Thoracic aorta (tissue), 2 donors: ENCODE results near the gene IL17REL. TPM values are rescaled to one million over a fixed set of nuclear protein-coding genes. Genes with fewer than 3 reads are reported as not detected.

ENCODE experiments used
- ATAC-seq: fragments of 150-250 bp; one replicate; pipeline ENCODE4 v1.8.0; 2017; ENCODE audit warnings: low read depth; ENCODE audit not compliant: insufficient number of reproducible peaks, low FRiP score
- DNase-seq: peaks from one replicate; pipeline ENCODE4 v3.0.0-alpha.2; 2020; ENCODE audit warnings: low spot score
- H3K27ac ChIP-seq, 2 donors: fragments of 200-600 bp; sonication (generic); 1 replicate in 1 of 2; 2 replicates in 1 of 2; pipeline ENCODE4 v1.5.1; 2016; ENCODE audit warnings: mild to moderate bottlenecking in 2 of 2, moderate library complexity in 2 of 2
- H3K27me3 ChIP-seq: fragments of 200-600 bp; sonication (generic); replicated peaks from 2 replicates; pipeline ENCODE4 v1.6.0; 2016; ENCODE audit warnings: mild to moderate bottlenecking; ENCODE audit not compliant: insufficient read depth
- H3K36me3 ChIP-seq: fragments of 200-600 bp; sonication (generic); one replicate; pipeline ENCODE4 v1.5.1; 2016
- H3K4me1 ChIP-seq, 2 donors: fragments of 200-600 bp; sonication (generic); 1 replicate in 1 of 2; 2 replicates in 1 of 2; pipeline versions ENCODE4 v1.5.1 to v1.6.0; 2016; ENCODE audit warnings: low read depth in 2 of 2, mild to moderate bottlenecking in 1 of 2; ENCODE audit not compliant: control insufficient read depth in 1 of 2
- H3K4me3 ChIP-seq: fragments of 200-600 bp; sonication (generic); 2 replicates; pipeline ENCODE4 v1.5.1; 2016; ENCODE audit warnings: mild to moderate bottlenecking
- H3K9me3 ChIP-seq: fragments of 200-600 bp; sonication (generic); 2 replicates; pipeline ENCODE4 v1.5.1; 2016
- total RNA-seq, 2 donors: library from RNA; depleted of rRNA; stranded (reverse); fragments of >200 nt; gene quantifications; one replicate each; pipeline versions ENCODE4 v1.1.0 to v1.2.3, GENCODE V29; 2016
- TF ChIP-seq, protein P1 (sequence below): fragments of 200-600 bp; sonication (generic); IDR thresholded peaks from one replicate; pipeline ENCODE4 v1.5.1; 2019; ENCODE audit warnings: antibody characterized with exemption

The IL17REL gene
- total RNA-seq, 2 donors from 2014 or later = not detected

GRCh38 chr22:50009765-50010675 lies 2.5 kb downstream of the IL17REL start:
- TF ChIP-seq, protein P1, sequence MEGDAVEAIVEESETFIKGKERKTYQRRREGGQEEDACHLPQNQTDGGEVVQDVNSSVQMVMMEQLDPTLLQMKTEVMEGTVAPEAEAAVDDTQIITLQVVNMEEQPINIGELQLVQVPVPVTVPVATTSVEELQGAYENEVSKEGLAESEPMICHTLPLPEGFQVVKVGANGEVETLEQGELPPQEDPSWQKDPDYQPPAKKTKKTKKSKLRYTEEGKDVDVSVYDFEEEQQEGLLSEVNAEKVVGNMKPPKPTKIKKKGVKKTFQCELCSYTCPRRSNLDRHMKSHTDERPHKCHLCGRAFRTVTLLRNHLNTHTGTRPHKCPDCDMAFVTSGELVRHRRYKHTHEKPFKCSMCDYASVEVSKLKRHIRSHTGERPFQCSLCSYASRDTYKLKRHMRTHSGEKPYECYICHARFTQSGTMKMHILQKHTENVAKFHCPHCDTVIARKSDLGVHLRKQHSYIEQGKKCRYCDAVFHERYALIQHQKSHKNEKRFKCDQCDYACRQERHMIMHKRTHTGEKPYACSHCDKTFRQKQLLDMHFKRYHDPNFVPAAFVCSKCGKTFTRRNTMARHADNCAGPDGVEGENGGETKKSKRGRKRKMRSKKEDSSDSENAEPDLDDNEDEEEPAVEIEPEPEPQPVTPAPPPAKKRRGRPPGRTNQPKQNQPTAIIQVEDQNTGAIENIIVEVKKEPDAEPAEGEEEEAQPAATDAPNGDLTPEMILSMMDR = no peak
- no peaks in the 10 kb centered on the region for H3K27me3 ChIP-seq
- DNase-seq = no peak
- H3K4me3 ChIP-seq = no peak overlapping the region
- no peak overlapping the region for H3K27ac ChIP-seq
- H3K9me3 ChIP-seq = no peaks in the 10 kb centered on the region
- peaks cover 0 to 6% of the 10 kb centered on the region in 2 donors for H3K4me1 ChIP-seq
- ATAC-seq = no peak
- H3K36me3 ChIP-seq = no peaks in the 10 kb centered on the region

DNA sequence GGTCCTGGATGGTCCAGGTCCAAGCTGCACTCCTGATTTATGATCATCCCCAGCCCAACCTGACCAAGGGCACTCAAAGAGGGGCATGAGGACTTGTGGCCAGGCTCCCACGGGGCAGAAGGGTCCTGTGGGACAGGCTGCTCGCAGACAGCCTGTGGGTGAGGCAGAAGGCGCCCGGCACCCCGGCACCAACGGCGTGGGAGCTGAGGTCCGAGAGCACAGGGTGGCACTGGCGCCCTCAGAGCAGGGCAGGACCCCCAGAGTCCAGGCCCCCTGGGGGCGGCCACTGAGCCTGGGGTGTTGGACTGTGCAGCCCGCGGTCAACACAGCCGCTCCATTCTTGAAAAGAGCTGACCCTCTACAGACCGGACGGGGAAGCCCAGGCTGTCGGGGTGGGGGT lies 3.3 kb downstream of the IL17REL start:
- no peak for ATAC-seq
- H3K4me1 ChIP-seq = no peaks in the 10 kb centered on the region
- TF ChIP-seq, protein P1 = no peak
- H3K9me3 ChIP-seq = no peaks in the 10 kb centered on the region
- H3K36me3 ChIP-seq = no peaks in the 10 kb centered on the region
- H3K27ac ChIP-seq = no peak overlapping the region
- DNase-seq = no peak
- H3K27me3 ChIP-seq = no peaks in the 10 kb centered on the region
- no peak overlapping the region for H3K4me3 ChIP-seq

- no peak overlapping the region for H3K27ac ChIP-seq
- H3K9me3 ChIP-seq = no peaks in the 10 kb centered on the region
- DNase-seq (no peak), ATAC-seq (no peak)
- no peaks in the 10 kb centered on the region for H3K36me3 ChIP-seq
- TF ChIP-seq, protein P1 = no peak
- H3K4me1 ChIP-seq = no peaks in the 10 kb centered on the region
- H3K4me3 ChIP-seq = no peak overlapping the region
- H3K27me3 ChIP-seq = no peaks in the 10 kb centered on the region
Measured at GRCh38 chr22:50008151-50009040, 4.2 kb downstream of the IL17REL start.

DNA sequence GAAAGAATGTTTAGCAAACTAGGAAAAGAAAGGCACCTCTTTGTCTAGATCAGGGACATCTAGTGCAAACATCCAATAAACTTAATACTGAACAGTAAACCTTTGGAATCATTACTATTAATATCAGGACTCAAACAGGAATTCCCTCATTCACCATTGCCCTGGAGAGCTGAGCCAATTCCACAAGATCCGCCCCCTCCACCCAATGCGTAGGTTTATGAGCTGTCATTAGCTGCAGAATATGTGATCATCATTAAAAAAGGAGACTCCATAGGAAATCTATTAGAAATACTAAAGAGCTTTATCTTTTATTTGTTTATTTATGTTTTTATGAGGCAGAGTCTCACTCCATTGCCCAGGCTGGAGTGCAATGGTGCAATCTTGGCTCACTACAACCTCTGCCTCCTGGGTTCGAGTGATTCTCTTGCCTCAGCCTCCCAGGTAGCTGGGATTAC lies 5.5 kb downstream of the IL17REL start:
- H3K9me3 ChIP-seq = no peaks in the 10 kb centered on the region
- no peak overlapping the region for H3K27ac ChIP-seq
- H3K36me3 ChIP-seq = no peaks in the 10 kb centered on the region
- TF ChIP-seq, protein P1 = no peak
- DNase-seq (no peak), ATAC-seq (no peak)
- H3K4me1 ChIP-seq = no peaks in the 10 kb centered on the region
- H3K27me3 ChIP-seq = no peaks in the 10 kb centered on the region
- no peak overlapping the region for H3K4me3 ChIP-seq

DNA sequence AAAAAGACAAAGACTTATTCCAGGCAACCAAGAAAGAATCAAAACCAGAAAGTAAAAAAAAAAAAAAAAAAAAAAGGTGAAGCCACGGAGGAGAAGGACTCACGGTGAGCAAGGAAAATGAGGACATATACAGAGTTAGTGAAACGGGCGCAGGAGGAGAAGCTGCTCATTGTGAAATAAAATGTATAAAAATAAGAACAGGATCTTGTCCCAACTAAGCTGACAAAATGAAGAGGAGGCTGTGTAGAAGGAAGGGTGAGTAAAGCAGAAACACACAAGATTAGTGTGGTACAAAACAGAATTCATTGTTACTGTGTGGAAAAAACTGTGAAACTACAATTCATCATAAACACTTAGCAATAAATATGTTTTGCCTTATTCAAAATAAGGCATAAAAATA lies 7.6 kb downstream of the IL17REL start:
- Histone ChIP-seq H3K4me3 (no peak overlapping the region), H3K9me3 (no peaks in the 10 kb centered on the region), H3K27ac (no peak overlapping the region), H3K27me3 (no peaks in the 10 kb centered on the region), H3K36me3 (no peaks in the 10 kb centered on the region), H3K4me1 (no peaks in the 10 kb centered on the region)
- TF ChIP-seq, protein P1 = no peak
- DNase-seq (no peak), ATAC-seq (no peak)
